ENCODE measurements around the gene SMIM14. TPM values are rescaled to one million over a fixed set of nuclear protein-coding genes. Genes with fewer than 3 reads are reported as not detected.
"Not testable (repeated sequence)": the region's sequence is repeated elsewhere in the genome, so short reads cannot be mapped to it uniquely, and the experiment has no call there.

The SMIM14 gene
- total RNA-seq, 3 donors from 2014 or later: 0.51 to 1.6 (median 0.98) TPM

DNA sequence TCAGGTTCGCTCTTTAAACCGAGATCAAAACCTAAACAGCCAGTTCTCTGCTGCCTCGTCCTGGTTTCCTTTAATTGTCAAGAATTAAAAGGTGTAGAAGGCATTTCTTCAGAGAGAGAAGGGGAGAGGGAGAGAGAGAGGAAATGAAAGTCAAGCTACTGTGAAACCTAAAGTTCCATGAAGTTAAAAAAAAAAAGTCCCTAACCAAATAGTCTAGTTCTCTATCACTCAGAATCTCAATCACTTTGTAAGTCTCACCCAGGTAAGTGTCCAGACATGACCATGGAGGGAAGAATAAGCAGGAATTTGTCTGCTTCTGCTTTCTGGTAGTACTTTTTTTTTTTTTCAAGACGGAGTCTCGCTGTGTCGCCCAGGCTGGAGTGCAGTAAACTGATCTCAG lies 18.8 kb upstream of the SMIM14 start:
- DNase-seq: no peak
- no peaks in the 10 kb centered on the region for H3K27me3 Mint-ChIP-seq (ENCODE audit: low read depth)
- H3K4me3 Mint-ChIP-seq: no peak overlapping the region
- H3K9me3 Mint-ChIP-seq: no peaks in the 10 kb centered on the region
- H3K36me3 Mint-ChIP-seq (ENCODE audit: insufficient read depth): no peaks in the 10 kb centered on the region
- no peaks in the 10 kb centered on the region for H3K4me1 Mint-ChIP-seq (ENCODE audit: low read depth)
- no peak for ATAC-seq

DNA sequence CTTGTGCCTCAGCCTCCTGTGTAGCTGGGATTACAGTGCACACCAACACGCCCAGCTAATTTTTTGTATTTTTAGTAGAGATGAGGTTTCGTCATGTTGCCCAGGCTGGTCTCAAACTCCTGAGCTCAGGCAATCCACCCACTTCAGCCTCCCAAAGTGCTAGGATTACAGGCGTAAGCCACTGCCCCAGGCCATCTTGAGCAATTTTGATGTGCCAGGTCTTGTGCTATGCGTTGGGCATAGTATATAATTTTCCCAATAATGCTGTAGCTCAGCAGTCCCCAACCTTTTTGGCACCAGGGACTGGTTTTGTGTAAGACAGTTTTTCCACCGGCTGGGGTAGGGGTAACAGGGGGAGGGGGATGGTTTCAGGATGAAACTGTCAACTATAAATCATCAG lies 18.0 kb upstream of the SMIM14 start:
- not testable (repeated sequence) for H3K36me3 Mint-ChIP-seq (ENCODE audit: insufficient read depth); H3K4me3 Mint-ChIP-seq; ATAC-seq; DNase-seq; H3K4me1 Mint-ChIP-seq (ENCODE audit: low read depth); H3K9me3 Mint-ChIP-seq; H3K27me3 Mint-ChIP-seq (ENCODE audit: low read depth)

DNA sequence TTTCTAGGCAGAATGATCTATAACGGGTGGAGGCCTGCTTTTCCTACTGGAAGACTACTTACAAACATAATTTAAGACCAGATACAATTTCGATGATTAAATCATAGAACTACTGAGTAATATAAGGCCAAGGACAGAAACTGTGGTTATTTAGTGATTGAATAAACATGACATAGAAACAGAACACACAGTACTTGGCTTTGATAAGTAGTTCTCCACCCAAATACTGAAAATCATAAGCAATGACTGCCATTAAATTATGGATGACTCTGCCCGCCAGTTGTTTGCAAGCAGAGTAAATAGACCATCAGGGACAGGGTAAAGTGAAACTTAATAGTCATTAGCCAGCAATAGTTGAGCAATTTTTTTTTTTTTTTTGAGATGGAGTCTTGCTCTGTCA lies 17.2 kb upstream of the SMIM14 start:
- DNase-seq (no peak), ATAC-seq (no peak)
- no peaks in the 10 kb centered on the region for H3K9me3 Mint-ChIP-seq
- H3K4me1 Mint-ChIP-seq (ENCODE audit: low read depth): no peaks in the 10 kb centered on the region
- no peaks in the 10 kb centered on the region for H3K27me3 Mint-ChIP-seq (ENCODE audit: low read depth)
- H3K4me3 Mint-ChIP-seq: no peak overlapping the region
- H3K36me3 Mint-ChIP-seq (ENCODE audit: insufficient read depth): no peaks in the 10 kb centered on the region

DNA sequence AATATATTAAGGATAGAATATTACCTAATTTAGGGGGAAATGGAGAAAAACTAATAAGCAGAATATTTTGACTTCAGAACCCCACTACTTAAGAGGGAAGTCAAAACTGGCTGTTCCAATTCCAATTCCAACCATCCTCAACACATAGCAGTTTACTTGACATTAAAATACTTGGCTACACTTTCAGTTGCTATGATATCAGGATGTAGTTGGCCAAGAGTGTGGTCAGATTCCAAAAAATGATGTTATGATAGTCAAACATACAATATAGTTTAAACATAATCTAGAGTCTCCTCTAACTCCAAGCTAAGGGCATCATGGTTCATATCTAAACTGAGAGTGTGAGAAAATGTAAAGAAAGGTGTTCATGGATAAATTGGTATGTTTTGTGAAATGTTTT lies 16.5 kb upstream of the SMIM14 start:
- Mint-ChIP-seq H3K27me3 (ENCODE audit: low read depth) (no peaks in the 10 kb centered on the region), H3K4me3 (no peak overlapping the region), H3K4me1 (ENCODE audit: low read depth) (no peaks in the 10 kb centered on the region), H3K9me3 (no peaks in the 10 kb centered on the region), H3K36me3 (ENCODE audit: insufficient read depth) (peaks cover 1% of the 10 kb centered on the region)
- no peak for DNase-seq
- no peak for ATAC-seq

DNA sequence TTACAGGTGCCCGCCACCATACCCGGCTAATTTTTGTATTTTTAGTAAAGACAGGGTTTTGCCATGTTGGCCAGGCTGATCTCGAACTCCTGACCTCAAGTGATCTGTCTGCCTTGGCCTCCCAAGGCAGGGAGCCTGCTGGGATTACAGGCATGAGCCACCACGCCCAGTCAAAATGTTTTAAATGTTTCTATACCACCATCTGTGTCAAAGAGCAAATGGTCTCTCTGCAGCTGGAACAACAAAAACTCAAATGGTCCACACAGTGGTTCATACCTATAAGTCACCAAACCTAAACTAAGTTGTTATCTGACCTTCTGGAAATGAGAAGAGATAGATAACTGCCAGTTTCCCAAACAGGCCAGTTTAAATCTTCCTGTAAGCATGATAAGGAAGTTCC lies 12.9 kb upstream of the SMIM14 start:
- H3K4me1 Mint-ChIP-seq (ENCODE audit: low read depth); H3K9me3 Mint-ChIP-seq: not testable (repeated sequence)

DNA sequence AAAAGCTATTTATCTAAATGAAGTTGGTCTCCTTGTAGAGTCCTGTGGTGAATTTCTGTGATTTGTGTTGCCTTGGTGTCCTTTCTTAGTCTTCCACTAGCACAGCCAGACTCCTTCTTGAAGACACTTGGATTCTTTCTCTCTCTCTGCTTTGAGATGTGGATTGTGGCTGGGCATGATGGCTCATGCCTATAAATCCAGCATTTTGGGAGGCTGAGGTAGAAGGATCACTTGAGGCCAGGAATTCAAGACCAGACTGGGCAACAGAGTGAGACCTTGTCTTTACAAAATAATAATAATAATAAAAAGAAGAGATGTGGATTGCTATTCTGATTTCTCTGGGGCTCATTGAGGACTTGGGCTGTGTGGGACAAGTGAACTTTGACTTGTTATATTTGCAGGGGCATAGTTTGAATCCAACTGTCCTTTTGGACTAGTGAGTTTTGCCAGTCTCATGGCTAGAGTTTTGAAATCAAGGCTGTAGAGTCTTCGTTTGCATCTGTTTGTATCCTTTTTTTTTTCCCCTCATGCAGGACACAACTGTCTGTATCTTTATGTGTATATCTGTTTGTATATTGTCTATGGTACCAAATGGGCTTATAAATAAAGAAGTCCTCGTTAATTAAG lies 11.1 kb upstream of the SMIM14 start:
- Mint-ChIP-seq H3K9me3 (no peaks in the 10 kb centered on the region), H3K36me3 (ENCODE audit: insufficient read depth) (peaks cover 3% of the 10 kb centered on the region), H3K27me3 (ENCODE audit: low read depth) (no peaks in the 10 kb centered on the region), H3K4me1 (ENCODE audit: low read depth) (no peaks in the 10 kb centered on the region), H3K4me3 (no peak overlapping the region)
- ATAC-seq (no peak), DNase-seq (no peak)

More for the DNA sequence above, 12.9 kb upstream of the SMIM14 start:
- ATAC-seq; DNase-seq; H3K4me3 Mint-ChIP-seq; H3K27me3 Mint-ChIP-seq (ENCODE audit: low read depth); H3K36me3 Mint-ChIP-seq (ENCODE audit: insufficient read depth): not testable (repeated sequence)

DNA sequence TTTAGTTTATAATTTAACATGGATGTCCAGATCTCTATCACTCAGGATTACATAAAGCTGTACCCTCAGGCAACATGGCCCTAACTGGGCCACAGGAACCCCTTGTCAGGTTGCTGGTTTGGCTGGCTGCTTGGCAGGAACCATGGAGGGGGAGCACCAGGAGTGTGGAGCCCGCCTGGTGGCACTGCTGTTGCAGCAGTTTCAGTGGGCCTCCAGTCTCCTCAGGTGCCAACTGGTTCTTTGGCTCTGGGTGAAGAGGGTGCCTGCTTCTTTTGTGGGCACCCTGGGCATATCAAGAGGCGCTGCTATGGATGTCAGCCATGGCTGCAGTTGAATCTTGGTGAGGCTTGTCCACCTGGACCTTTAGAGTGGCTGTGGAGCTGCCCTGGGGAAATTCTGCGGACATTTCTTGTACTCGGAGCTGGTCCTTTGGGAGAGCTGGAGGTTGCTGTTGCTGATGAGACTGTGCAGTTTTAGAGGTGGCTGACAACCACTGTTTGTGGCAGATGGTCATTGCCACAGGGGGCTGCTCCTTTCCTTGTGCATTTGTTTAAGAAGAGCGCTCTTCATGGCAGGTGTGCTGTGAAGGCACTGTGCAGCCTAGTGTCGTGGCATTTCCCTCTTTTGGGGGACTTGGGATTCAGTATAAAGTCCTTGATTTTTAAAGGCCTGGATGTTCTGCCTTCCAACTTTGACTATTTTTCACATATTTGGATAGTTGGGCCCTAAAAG lies 10.3 kb upstream of the SMIM14 start:
- ATAC-seq (no peak), DNase-seq (no peak)
- Mint-ChIP-seq H3K27me3 (ENCODE audit: low read depth) (no peaks in the 10 kb centered on the region), H3K36me3 (ENCODE audit: insufficient read depth) (peaks cover 3% of the 10 kb centered on the region), H3K9me3 (no peaks in the 10 kb centered on the region), H3K4me3 (no peak overlapping the region), H3K4me1 (ENCODE audit: low read depth) (no peaks in the 10 kb centered on the region)

DNA sequence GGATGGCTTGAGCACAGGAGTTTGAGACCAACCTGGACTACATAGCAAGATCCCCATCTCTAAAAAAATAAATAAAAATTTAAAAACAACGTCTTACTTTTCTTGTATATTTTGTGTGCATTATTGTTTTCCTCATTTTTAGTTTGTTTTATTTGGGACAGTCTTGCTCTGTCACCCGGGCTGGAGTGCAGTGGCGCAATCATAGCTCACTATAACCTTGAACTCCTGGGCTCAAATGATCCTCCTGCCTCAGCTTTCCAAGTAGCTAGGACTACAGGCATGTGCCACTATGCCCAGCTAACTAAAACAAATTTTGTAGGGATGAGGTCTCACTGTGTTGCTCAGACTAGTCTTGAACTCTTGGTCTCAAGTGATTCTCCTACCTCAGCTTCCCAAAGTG lies 9.5 kb upstream of the SMIM14 start:
- DNase-seq (no peak), ATAC-seq (no peak)
- Mint-ChIP-seq H3K4me3 (no peak overlapping the region), H3K4me1 (ENCODE audit: low read depth) (no peaks in the 10 kb centered on the region), H3K9me3 (no peaks in the 10 kb centered on the region), H3K27me3 (ENCODE audit: low read depth) (no peaks in the 10 kb centered on the region), H3K36me3 (ENCODE audit: insufficient read depth) (peaks cover 3% of the 10 kb centered on the region)

DNA sequence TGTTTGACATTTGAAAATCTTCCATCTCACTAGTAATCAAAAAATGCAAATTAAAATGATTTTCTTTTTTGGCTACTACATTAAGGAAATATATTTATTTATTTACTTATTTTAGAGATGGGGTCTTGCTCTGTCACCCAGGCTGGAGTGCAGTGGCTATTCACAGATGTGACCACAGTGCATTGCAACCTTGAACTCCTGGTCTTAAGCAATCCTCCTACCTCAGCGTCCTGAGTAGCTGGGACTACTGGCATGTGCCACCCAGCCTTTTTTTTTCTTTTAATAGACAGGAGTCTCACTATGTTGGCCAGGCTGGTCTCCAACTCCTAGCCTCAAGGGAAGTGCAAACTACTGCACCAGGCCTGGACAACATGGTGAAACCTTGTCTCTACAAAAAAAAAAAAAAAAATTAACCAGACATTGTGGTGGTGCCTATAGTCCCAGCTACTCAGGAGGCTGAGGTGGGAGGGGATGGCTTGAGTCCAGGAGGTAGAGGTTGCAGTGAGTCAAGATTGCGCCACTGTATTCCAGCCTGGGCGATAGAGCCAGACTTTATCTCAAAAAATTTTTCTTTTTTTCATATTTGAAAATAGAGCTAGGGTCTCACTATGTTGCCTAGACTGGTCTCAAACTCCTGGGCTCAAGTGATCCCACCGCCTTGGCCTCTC lies 4.4 kb upstream of the SMIM14 start:
- Mint-ChIP-seq H3K4me1 (ENCODE audit: low read depth) (peaks cover 16% of the 10 kb centered on the region), H3K36me3 (ENCODE audit: insufficient read depth) (no peaks in the 10 kb centered on the region), H3K27me3 (ENCODE audit: low read depth) (no peaks in the 10 kb centered on the region), H3K9me3 (no peaks in the 10 kb centered on the region), H3K4me3 (no peak overlapping the region)
- ATAC-seq (no peak), DNase-seq (no peak)

DNA sequence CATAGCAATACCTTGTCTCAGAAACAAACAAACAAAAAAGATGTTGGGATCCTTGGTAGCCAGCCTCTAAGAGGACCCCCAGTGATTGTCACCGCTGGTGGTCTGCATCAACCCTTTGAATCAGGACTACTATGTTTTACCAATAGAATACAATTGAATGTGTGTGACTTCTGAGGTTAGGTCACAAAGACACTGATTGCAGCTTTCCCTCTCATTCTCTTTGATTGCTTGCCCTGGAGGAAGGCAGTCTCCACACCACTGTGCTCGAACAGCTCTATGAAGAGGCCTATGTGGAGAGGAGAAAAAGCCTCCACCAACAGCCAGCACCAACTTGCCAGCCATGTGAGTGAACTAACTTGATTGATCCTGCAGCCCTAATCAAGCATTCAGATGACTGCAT lies 2.8 kb upstream of the SMIM14 start:
- peaks cover 28% of the 10 kb centered on the region for H3K4me1 Mint-ChIP-seq (ENCODE audit: low read depth)

DNA sequence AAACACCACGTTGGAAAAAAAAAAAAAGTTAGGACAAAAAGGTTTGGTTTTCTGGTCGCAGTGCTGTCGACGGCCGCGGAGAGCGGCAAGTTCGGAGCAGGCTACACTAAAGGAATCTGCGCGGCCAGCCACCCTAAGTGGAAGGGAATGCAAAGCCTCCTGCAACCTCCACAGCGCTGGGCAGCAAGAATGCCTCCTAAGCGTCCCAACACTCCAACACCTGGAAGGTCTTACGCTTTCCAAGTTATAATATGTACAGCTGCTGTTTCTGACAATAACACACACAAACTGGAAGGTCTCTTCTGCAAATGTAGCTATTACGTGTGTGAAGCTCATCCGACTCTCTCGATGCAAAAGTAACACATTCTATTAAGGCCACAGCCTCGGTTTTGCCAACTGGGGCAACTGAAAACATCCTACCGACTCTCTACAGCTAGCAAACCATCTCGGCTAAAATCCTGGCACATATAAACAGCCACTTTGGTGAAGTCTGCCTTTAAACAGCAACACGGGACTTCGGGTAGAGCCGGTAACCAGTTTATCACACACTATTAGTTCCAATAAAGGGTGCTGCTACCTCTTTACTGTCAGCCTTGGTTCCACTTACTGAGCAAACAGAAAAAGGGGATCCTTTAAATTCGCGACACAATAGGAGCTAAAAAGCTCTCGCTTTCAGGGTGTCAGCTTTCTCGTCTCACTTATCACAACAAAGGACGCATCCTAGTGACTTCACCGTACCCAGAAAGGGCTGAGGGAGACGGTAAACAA lies 895 bp downstream of the SMIM14 start:
- peaks cover 45% of the 10 kb centered on the region for H3K4me1 Mint-ChIP-seq (ENCODE audit: low read depth)
- peak; percentile 36 to 38 for ATAC-seq

More for the DNA sequence above, 2.8 kb upstream of the SMIM14 start:
- no peaks in the 10 kb centered on the region for H3K9me3 Mint-ChIP-seq
- no peak overlapping the region for H3K4me3 Mint-ChIP-seq
- H3K36me3 Mint-ChIP-seq (ENCODE audit: insufficient read depth): no peaks in the 10 kb centered on the region
- no peak for ATAC-seq
- DNase-seq: no peak
- no peaks in the 10 kb centered on the region for H3K27me3 Mint-ChIP-seq (ENCODE audit: low read depth)

DNA sequence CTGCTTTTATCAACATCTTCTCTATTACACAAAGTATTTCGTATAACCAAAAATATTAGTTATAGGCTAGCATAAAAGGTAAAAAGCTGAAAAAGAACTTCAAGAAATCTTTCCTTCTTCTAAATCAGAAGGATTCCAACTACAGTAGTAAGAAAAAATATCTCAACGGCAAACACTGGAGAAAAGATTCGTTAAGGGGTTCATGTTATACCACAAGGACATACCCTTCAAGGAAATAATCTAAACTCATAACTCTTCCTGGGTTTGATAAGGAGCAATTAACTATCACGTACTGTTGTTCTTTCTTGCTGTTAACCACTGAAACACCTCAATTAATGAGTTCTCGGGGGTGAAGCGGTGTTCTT lies 1.5 kb downstream of the SMIM14 start:
- Mint-ChIP-seq H3K9me3 (no peaks in the 10 kb centered on the region), H3K4me1 (ENCODE audit: low read depth) (peaks cover 45% of the 10 kb centered on the region), H3K4me3 (peak overlapping the region; percentile 91), H3K36me3 (ENCODE audit: insufficient read depth) (no peaks in the 10 kb centered on the region), H3K27me3 (ENCODE audit: low read depth) (no peaks in the 10 kb centered on the region)
- ATAC-seq (no peak), DNase-seq (no peak)

More for the DNA sequence above, 895 bp downstream of the SMIM14 start:
- peak overlapping the region; percentile 91 for H3K4me3 Mint-ChIP-seq
- no peaks in the 10 kb centered on the region for H3K36me3 Mint-ChIP-seq (ENCODE audit: insufficient read depth)
- H3K27me3 Mint-ChIP-seq (ENCODE audit: low read depth): no peaks in the 10 kb centered on the region
- H3K9me3 Mint-ChIP-seq: no peaks in the 10 kb centered on the region
- DNase-seq: peak; percentile 5

DNA sequence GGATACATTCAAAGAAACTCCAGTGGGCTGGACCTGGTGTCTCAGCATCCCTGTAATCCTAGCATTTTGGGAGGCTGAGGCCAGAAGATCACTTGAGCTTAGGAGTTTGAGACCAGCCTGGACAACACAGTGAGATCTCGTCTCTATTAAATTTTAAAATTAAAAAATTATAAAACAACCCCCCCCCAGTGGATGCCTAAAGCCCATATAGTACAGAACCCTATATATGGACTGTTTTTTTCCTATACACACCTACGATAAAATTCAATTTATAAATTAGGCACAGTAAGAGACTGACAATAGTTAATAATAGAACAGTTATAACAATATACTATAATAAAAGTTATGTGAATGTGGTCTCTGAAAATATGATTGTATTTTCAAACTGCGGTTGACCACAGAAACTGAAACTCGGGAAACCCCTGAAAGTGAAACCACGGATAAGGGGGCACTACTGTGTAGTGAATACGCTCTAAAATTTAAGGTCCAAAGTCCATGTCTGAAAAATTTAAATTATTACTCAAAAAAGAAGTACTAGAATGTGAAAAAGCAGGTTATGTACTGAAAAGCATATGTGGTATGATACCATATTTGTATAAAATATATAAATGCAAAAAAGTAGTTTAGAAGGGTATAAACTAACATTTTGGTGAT lies 2.0 kb downstream of the SMIM14 start:
- no peaks in the 10 kb centered on the region for H3K27me3 Mint-ChIP-seq (ENCODE audit: low read depth)
- no peaks in the 10 kb centered on the region for H3K9me3 Mint-ChIP-seq
- ATAC-seq (no peak), DNase-seq (no peak)
- peak overlapping the region; percentile 91 for H3K4me3 Mint-ChIP-seq
- H3K36me3 Mint-ChIP-seq (ENCODE audit: insufficient read depth): no peaks in the 10 kb centered on the region
- H3K4me1 Mint-ChIP-seq (ENCODE audit: low read depth): peaks cover 45% of the 10 kb centered on the region

DNA sequence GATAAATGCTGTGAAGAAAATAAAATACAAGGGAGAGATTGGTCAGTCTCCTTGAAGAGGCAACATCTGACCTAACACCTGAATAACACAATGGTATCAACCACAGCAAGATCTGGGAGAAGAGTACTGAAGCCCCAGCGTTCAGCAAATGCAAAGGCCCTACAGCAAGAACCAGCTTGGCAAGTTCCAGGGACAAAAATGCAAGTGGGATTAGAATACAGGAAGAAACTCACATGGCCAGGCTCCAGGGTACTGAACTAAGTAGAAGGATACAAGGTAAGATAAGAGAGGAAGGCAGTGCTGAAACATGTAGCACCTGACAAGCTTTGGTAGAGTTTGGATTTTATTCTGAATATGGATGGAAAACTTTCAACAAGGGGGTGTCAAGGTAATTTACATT lies 3.6 kb downstream of the SMIM14 start:
- Mint-ChIP-seq H3K27me3 (ENCODE audit: low read depth) (no peaks in the 10 kb centered on the region), H3K4me3 (no peak overlapping the region), H3K4me1 (ENCODE audit: low read depth) (peaks cover 41% of the 10 kb centered on the region), H3K9me3 (no peaks in the 10 kb centered on the region), H3K36me3 (ENCODE audit: insufficient read depth) (no peaks in the 10 kb centered on the region)
- ATAC-seq (no peak), DNase-seq (no peak)
